ENCODE results near the gene HERPUD1. TPM values are rescaled to one million over a fixed set of nuclear protein-coding genes. Genes with fewer than 3 reads are reported as not detected.
"Not testable (repeated sequence)": the region's sequence is repeated elsewhere in the genome, so short reads cannot be mapped to it uniquely, and the experiment has no call there.

Gene HERPUD1
- total and polyA plus RNA-seq, 2 experiments from 2014 or later = 40.5 to 116 TPM

- Histone ChIP-seq H3K4me3 (peak overlapping the region; percentile 85), H3K27me3 (no peaks in the 10 kb centered on the region), H3K36me3 (peaks cover 43% of the 10 kb centered on the region), H3K9me3 (ENCODE audit: low read depth) (no peaks in the 10 kb centered on the region), H3K27ac (no peak overlapping the region), H3K4me1 (ENCODE audit: low read depth) (peaks cover 13% of the 10 kb centered on the region)
- no peak for DNase-seq (ENCODE audit: low read depth in 1 of 2, low spot score in 1 of 2)
- TF ChIP-seq, protein P1, sequence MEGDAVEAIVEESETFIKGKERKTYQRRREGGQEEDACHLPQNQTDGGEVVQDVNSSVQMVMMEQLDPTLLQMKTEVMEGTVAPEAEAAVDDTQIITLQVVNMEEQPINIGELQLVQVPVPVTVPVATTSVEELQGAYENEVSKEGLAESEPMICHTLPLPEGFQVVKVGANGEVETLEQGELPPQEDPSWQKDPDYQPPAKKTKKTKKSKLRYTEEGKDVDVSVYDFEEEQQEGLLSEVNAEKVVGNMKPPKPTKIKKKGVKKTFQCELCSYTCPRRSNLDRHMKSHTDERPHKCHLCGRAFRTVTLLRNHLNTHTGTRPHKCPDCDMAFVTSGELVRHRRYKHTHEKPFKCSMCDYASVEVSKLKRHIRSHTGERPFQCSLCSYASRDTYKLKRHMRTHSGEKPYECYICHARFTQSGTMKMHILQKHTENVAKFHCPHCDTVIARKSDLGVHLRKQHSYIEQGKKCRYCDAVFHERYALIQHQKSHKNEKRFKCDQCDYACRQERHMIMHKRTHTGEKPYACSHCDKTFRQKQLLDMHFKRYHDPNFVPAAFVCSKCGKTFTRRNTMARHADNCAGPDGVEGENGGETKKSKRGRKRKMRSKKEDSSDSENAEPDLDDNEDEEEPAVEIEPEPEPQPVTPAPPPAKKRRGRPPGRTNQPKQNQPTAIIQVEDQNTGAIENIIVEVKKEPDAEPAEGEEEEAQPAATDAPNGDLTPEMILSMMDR (IDR thresholded peaks at IDR 0.05; ENCODE audit: low read depth, low read length) = no peak
Observed at GRCh38 chr16:56933828-56934598, 2.1 kb downstream of the HERPUD1 start.

DNA sequence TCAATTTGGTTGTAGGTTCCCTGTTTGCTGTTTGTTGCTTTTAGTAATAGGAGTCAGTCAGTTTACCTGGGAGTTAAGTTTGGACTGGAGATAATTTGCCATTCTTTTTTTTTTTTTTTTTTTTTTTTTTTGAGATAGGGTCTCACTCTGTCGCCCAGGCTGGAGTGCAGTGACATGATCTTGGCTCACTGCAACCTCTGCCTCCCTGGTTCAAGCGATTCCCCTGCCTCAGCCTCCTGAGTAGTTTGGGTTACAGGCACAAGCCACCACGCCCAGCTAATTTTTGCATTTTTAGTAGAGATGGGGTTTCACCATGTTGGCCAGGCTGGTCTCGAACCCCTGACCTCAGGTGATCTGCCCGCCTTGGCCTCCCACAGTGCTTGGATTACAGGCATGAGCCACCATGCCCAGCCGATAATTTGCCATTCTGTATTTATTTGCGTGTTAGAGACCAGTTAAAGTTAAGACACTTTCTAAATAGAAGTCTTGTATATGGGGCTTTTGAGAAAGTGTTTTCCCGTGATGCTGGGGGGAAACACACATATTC lies 2.7 kb downstream of the HERPUD1 start:
- H3K36me3 ChIP-seq = peaks cover 49% of the 10 kb centered on the region
- H3K4me3 ChIP-seq; H3K9me3 ChIP-seq (ENCODE audit: low read depth); H3K27ac ChIP-seq; DNase-seq (ENCODE audit: low read depth in 1 of 2, low spot score in 1 of 2); H3K27me3 ChIP-seq: not testable (repeated sequence)
- H3K4me1 ChIP-seq (ENCODE audit: low read depth) = peaks cover 13% of the 10 kb centered on the region

DNA sequence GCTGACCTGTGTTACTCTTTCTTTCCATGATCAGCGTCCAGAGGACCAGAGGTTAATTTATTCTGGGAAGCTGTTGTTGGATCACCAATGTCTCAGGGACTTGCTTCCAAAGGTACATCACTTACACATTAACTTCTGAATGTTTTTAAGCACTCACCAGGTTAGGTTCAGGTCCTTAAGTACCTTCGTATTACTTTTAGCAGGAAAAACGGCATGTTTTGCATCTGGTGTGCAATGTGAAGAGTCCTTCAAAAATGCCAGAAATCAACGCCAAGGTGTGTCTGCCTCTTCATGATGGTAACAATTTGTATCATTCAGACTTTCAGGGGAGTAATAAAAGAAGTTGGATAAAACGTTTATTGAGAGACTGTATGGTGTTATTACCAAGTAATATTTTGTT lies 3.3 kb downstream of the HERPUD1 start:
- no peaks in the 10 kb centered on the region for H3K9me3 ChIP-seq (ENCODE audit: low read depth)
- TF ChIP-seq, protein P1 (IDR thresholded peaks at IDR 0.05; ENCODE audit: low read depth, low read length) = no peak
- H3K27me3 ChIP-seq = no peaks in the 10 kb centered on the region
- no peak overlapping the region for H3K4me3 ChIP-seq
- H3K27ac ChIP-seq = no peak overlapping the region
- peaks cover 55% of the 10 kb centered on the region for H3K36me3 ChIP-seq
- peaks cover 13% of the 10 kb centered on the region for H3K4me1 ChIP-seq (ENCODE audit: low read depth)
- no peak for DNase-seq (ENCODE audit: low read depth in 1 of 2, low spot score in 1 of 2)

DNA sequence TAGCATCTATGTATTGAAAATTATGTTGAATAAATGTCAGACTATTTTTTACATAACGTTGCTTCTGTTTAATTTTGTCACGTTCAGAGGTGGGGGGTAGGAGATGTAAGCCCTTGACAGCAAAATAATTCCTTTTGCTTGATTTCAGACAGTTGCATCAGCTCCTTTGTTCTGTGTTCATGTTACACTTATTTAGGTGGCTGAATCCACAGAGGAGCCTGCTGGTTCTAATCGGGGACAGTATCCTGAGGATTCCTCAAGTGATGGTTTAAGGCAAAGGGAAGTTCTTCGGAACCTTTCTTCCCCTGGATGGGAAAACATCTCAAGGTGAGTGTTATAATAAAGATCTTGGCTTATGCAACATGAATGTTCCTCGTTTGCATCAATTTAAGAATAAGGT lies 4.5 kb downstream of the HERPUD1 start:
- Histone ChIP-seq H3K27ac (no peak overlapping the region), H3K4me3 (no peak overlapping the region), H3K27me3 (no peaks in the 10 kb centered on the region), H3K4me1 (ENCODE audit: low read depth) (peaks cover 13% of the 10 kb centered on the region), H3K9me3 (ENCODE audit: low read depth) (no peaks in the 10 kb centered on the region), H3K36me3 (peaks cover 68% of the 10 kb centered on the region)
- TF ChIP-seq, protein P1 (IDR thresholded peaks at IDR 0.05; ENCODE audit: low read depth, low read length) = no peak
- DNase-seq (ENCODE audit: low read depth in 1 of 2, low spot score in 1 of 2) = no peak

DNA sequence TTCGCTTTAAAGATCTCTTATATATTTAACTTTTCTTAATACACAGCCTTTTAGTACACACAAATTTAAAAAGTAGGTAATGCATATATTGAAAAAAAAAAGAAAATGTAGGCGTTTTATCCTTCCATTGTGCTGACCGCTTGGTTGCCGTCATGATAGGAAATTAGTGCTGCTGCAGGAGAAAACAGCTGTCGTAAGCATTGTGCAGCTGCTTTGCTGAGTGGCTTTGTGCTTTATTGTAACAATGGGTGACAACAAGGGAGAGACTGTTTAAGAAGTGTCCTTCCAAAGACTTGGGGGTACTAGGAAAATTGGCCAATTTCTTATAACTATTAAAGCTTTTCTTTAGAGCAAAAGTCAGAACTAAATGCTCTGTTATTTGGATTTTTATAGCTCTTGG lies 5.0 kb downstream of the HERPUD1 start:
- no peak overlapping the region for H3K27ac ChIP-seq
- no peak for DNase-seq (ENCODE audit: low read depth in 1 of 2, low spot score in 1 of 2)
- peaks cover 13% of the 10 kb centered on the region for H3K4me1 ChIP-seq (ENCODE audit: low read depth)
- H3K9me3 ChIP-seq (ENCODE audit: low read depth) = no peaks in the 10 kb centered on the region
- H3K27me3 ChIP-seq = no peaks in the 10 kb centered on the region
- TF ChIP-seq, protein P1 (IDR thresholded peaks at IDR 0.05; ENCODE audit: low read depth, low read length) = no peak
- no peak overlapping the region for H3K4me3 ChIP-seq
- H3K36me3 ChIP-seq = peaks cover 72% of the 10 kb centered on the region

Measured in cardiac muscle cell (in vitro differentiated cells and primary cell).